Body of pancreas (tissue), 4 donors: ENCODE results near the gene POFUT2. TPM values are rescaled to one million over a fixed set of nuclear protein-coding genes. Genes with fewer than 3 reads are reported as not detected.

Source experiments
- ATAC-seq: fragments of 150-250 bp; one replicate; pipeline ENCODE4 v1.9.1; 2016
- DNase-seq, 4 donors: peaks; one replicate each; pipeline ENCODE4 v3.0.0-alpha.2; 2019
- H3K27ac ChIP-seq, 4 donors: fragments of 200-600 bp; sonication (generic); 1 replicate in 3 of 4; 2 replicates in 1 of 4; pipeline versions ENCODE4 v1.5.1 to v1.6.1; 2016 to 2019; ENCODE audit warnings: mild to moderate bottlenecking in 1 of 4, mixed read lengths in 1 of 4, moderate library complexity in 1 of 4
- H3K27me3 ChIP-seq, 2 donors: fragments of 200-600 bp; sonication (generic); one replicate each; pipeline ENCODE4 v1.6.0; 2016; ENCODE audit warnings: mild to moderate bottlenecking in 1 of 2
- H3K36me3 ChIP-seq, 2 donors: fragments of 200-600 bp; sonication (generic); replicated peaks in 1 of 2; 2 replicates each; pipeline ENCODE4 v1.5.1; 2016; ENCODE audit warnings: low read depth in 2 of 2; ENCODE audit not compliant: insufficient read depth in 1 of 2
- H3K4me1 ChIP-seq: fragments of 200-600 bp; sonication (generic); one replicate; pipeline ENCODE4 v1.6.0; 2016
- H3K4me3 ChIP-seq, 2 donors: fragments of 200-600 bp; sonication (generic); 1 replicate in 1 of 2; 2 replicates in 1 of 2; pipeline ENCODE4 v1.5.1; 2016 to 2019
- H3K9me3 ChIP-seq, 3 donors: fragments of 200-600 bp; sonication (generic); 1 replicate in 2 of 3; 2 replicates in 1 of 3; pipeline ENCODE4 v1.5.1; 2016
- POLR2A ChIP-seq, 3 donors: fragments of 450-650 bp; IDR thresholded peaks; one replicate each; pipeline ENCODE4 v1.6.1; 2016; ENCODE audit warnings: antibody characterized with exemption in 3 of 3, mild to moderate bottlenecking in 2 of 3
- WGBS, 2 donors: methylation state at CpG; one replicate each; pipeline ENCODE4 v1.1.5; 2017; 5-methylcytosine and 5-hydroxymethylcytosine counted together
- intact Hi-C: fragments of 100-400 bp; cut with DNase I; formaldehyde crosslinking; loops from one replicate; pipeline ENCODE4 v1.15.1; 2023
- total RNA-seq, 2 donors: library from RNA; depleted of rRNA; stranded (reverse); fragments of >200 nt; gene quantifications; one replicate each; pipeline ENCODE4 v1.1.0, GENCODE V29; 2016
- TF ChIP-seq, protein P1 (sequence below), 7 experiments: fragments of 450-650 bp in 4 of 7; fragments of 200-600 bp in 3 of 7; sonication (generic) in 3 of 7; IDR thresholded peaks; one replicate each; pipeline ENCODE4 v1.5.1; 2016 to 2019; ENCODE audit warnings: antibody characterized with exemption in 7 of 7

The POFUT2 gene
- total RNA-seq, 2 donors from 2014 or later: 16.3 to 46.1 TPM

DNA sequence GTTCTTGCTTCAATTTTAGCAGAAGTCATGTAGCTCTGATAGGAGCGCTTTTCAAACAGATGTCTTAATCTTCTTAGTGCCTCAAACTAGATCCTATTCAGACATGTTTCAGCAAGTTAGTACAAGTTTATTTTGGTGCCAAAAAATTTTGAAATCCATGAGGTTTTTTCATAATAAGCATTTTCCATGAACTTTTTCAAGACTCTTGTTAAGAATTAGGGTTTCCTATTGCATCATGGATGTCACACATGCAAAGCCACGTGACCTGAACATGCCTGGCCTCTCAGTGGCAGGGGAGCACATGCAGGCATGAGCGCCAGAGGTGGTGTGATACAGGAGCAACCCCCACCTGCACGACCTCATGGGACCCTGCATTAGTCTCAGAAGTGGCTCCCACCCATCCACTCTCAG lies 67.6 kb downstream of the POFUT2 start:
- peak in 2 of 4 donors; percentile 23 to 24 for DNase-seq
- no peaks in the 10 kb centered on the region for H3K36me3 ChIP-seq
- no peak overlapping the region for H3K27ac ChIP-seq
- ATAC-seq: peak; percentile 35
- H3K4me1 ChIP-seq: no peaks in the 10 kb centered on the region
- intact Hi-C loops: no loop called here
- H3K27me3 ChIP-seq: no peaks in the 10 kb centered on the region
- H3K4me3 ChIP-seq: no peak overlapping the region
- no peaks in the 10 kb centered on the region for H3K9me3 ChIP-seq
- WGBS, 2 donors: 74 to 93% methylated on average over 4 of the region's 4 CpGs
- TF ChIP-seq, protein P1, sequence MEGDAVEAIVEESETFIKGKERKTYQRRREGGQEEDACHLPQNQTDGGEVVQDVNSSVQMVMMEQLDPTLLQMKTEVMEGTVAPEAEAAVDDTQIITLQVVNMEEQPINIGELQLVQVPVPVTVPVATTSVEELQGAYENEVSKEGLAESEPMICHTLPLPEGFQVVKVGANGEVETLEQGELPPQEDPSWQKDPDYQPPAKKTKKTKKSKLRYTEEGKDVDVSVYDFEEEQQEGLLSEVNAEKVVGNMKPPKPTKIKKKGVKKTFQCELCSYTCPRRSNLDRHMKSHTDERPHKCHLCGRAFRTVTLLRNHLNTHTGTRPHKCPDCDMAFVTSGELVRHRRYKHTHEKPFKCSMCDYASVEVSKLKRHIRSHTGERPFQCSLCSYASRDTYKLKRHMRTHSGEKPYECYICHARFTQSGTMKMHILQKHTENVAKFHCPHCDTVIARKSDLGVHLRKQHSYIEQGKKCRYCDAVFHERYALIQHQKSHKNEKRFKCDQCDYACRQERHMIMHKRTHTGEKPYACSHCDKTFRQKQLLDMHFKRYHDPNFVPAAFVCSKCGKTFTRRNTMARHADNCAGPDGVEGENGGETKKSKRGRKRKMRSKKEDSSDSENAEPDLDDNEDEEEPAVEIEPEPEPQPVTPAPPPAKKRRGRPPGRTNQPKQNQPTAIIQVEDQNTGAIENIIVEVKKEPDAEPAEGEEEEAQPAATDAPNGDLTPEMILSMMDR (IDR thresholded peaks at IDR 0.05): no peak
- TF ChIP-seq POLR2A (IDR thresholded peaks at IDR 0.05): no peak

DNA sequence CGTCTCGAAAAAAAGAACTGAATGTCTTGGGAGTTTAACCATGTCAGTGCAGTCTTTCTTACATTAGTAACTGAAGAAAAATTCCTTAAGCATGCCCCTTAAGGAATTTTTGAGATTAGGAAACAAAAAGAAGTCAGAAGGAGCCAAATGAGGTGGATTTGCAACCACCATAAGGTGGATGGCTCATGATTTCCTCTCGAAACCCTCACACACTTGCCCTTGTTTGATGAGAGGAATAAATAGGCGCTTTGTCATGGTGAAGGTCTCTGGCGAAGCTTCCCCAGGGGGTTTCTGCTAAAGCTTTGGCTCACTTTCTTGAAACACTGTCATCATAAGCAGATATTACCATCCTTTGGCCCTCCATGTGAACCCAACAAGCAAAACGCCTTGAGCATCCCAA lies 68.2 kb downstream of the POFUT2 start:
- no peak overlapping the region for H3K27ac ChIP-seq
- DNase-seq: no peak
- 93 to 94% methylated on average over 6 of the region's 6 CpGs for WGBS, 2 donors

DNA sequence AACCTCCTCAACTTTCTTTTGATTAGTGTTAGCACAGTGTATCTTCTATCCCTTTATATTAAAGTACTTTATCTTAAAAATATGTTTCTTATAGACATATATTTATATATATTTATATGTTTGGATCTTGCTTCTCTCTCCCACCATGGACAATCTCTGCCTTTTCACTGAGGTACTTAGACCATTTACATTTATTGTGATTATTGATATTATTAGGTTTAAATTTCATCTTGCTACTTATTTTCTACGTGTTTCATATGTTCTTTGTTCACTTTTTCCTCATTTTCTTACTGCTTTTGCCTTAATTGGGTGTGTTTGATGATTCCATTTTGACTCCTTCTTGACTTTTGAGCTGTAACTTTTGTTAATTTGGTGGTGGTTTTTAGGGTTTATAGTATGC lies 70.7 kb downstream of the POFUT2 start:
- Histone ChIP-seq H3K27ac (no peak overlapping the region), H3K36me3 (no peaks in the 10 kb centered on the region), H3K4me3 (no peak overlapping the region), H3K27me3 (no peaks in the 10 kb centered on the region), H3K9me3 (no peaks in the 10 kb centered on the region), H3K4me1 (no peaks in the 10 kb centered on the region)
- intact Hi-C loops: no loop called here
- no peak for DNase-seq
- WGBS, 2 donors: 71 to 85% methylated on average over 1 of the region's 1 CpG
- no peak for ATAC-seq
- TF ChIP-seq POLR2A (IDR thresholded peaks at IDR 0.05): no peak
- TF ChIP-seq, protein P1 (IDR thresholded peaks at IDR 0.05): no peak

More for the DNA sequence above, 68.2 kb downstream of the POFUT2 start:
- no peak for TF ChIP-seq POLR2A (IDR thresholded peaks at IDR 0.05)
- TF ChIP-seq, protein P1 (IDR thresholded peaks at IDR 0.05): no peak
- ATAC-seq: no peak
- no peaks in the 10 kb centered on the region for H3K27me3 ChIP-seq
- no peaks in the 10 kb centered on the region for H3K4me1 ChIP-seq
- no peaks in the 10 kb centered on the region for H3K9me3 ChIP-seq
- intact Hi-C loops: no loop called here
- H3K4me3 ChIP-seq: no peak overlapping the region
- no peaks in the 10 kb centered on the region for H3K36me3 ChIP-seq

DNA sequence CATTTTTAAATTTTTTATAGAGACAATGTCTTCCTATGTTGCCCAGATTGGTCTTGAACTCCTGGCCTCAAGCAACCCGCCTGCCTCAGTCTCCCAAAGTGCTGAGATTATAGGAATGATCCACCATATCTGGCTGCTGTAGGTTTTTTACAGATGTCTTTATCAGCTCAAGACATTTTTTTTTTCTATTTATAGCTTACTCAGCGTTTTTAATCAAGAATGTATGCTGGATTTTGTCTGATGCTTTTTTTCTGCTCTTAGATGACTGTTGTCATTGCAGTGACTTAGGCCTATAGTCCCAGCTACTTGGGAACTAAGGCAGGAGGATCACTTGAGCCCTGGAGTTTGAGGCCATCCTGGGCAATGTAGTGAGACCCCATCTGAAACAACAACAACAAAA lies 72.5 kb downstream of the POFUT2 start:
- TF ChIP-seq POLR2A (IDR thresholded peaks at IDR 0.05): no peak
- TF ChIP-seq, protein P1 (IDR thresholded peaks at IDR 0.05): no peak
- H3K9me3 ChIP-seq: no peaks in the 10 kb centered on the region
- no peak overlapping the region for H3K4me3 ChIP-seq
- 70 to 71% methylated on average over 2 of the region's 2 CpGs for WGBS, 2 donors
- H3K27me3 ChIP-seq: no peaks in the 10 kb centered on the region
- intact Hi-C loops: no loop called here
- ATAC-seq: no peak
- DNase-seq: no peak
- H3K4me1 ChIP-seq: no peaks in the 10 kb centered on the region
- H3K36me3 ChIP-seq: no peaks in the 10 kb centered on the region
- H3K27ac ChIP-seq: no peak overlapping the region

Other genes starting within 250 kb of the POFUT2 start
- 10 to 100 TPM; 11.4 to 11.5 TPM for gene ADARB1, start 213.3 kb downstream of the POFUT2 start, total RNA-seq
- 100 to 1,000 TPM; 108 to 284 TPM for gene COL18A1, start 117.3 kb upstream of the POFUT2 start, total RNA-seq